ENCODE results near the gene NFXL1.

GRCh38 chr4:47913861-47914219 is 543 bp downstream of the NFXL1 start:
- no peak for TF ChIP-seq EZH2 (IDR thresholded peaks at IDR 0.05; ENCODE audit: low read depth)
- TF ChIP-seq, protein P1, sequence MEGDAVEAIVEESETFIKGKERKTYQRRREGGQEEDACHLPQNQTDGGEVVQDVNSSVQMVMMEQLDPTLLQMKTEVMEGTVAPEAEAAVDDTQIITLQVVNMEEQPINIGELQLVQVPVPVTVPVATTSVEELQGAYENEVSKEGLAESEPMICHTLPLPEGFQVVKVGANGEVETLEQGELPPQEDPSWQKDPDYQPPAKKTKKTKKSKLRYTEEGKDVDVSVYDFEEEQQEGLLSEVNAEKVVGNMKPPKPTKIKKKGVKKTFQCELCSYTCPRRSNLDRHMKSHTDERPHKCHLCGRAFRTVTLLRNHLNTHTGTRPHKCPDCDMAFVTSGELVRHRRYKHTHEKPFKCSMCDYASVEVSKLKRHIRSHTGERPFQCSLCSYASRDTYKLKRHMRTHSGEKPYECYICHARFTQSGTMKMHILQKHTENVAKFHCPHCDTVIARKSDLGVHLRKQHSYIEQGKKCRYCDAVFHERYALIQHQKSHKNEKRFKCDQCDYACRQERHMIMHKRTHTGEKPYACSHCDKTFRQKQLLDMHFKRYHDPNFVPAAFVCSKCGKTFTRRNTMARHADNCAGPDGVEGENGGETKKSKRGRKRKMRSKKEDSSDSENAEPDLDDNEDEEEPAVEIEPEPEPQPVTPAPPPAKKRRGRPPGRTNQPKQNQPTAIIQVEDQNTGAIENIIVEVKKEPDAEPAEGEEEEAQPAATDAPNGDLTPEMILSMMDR (conservative IDR thresholded peaks at IDR 0.05), result no peak

Measured in PC-9 (cell line).